Middle frontal gyrus (tissue), 1 donor: ENCODE measurements around the gene CFAP92.
"Not testable (repeated sequence)": the region's sequence is repeated elsewhere in the genome, so short reads cannot be mapped to it uniquely, and the experiment has no call there.

Experiments used
- DNase-seq: peaks from one replicate; pipeline ENCODE4 v3.0.0-alpha.2; 2015; ENCODE audit warnings: low spot score; ENCODE audit errors: extremely low spot score

Gene CFAP92

DNA sequence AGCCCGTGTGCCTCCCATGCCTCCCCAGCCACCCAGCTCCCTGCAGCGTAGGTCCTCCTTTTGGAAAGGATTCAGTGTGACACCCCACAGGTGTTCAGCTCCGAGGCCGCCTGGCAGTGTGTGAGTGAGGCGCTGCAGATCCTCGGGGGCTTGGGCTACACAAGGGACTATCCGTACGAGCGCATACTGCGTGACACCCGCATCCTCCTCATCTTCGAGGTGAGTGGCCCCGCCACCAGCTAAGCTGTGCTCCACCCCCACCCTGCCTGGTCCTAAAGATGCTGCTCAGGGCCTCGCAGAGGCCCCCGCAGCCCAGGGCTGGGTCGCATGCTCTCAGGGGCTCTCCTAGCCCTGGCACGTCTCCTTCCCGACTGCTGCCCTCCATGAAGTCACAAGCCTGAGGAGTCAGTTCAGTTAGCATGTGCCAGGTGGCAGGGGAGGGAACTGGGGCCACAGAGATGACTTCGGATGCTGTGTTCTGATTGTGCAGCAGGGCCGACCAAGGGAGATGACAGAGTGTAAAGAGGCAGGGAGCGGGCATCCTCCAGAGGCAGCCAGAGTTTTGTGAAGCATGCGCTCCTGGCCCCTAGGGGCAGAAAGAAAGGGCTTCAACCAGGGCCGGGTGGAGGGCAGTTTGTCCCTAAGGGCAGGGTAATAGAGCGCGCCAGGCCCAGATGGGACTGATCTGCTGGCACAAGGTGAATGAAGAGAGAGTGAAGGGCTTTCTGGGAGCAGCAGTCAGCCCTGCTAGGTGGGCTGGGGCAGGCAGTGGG is 87.7 kb downstream of the CFAP92 start:
- no peak for DNase-seq

DNA sequence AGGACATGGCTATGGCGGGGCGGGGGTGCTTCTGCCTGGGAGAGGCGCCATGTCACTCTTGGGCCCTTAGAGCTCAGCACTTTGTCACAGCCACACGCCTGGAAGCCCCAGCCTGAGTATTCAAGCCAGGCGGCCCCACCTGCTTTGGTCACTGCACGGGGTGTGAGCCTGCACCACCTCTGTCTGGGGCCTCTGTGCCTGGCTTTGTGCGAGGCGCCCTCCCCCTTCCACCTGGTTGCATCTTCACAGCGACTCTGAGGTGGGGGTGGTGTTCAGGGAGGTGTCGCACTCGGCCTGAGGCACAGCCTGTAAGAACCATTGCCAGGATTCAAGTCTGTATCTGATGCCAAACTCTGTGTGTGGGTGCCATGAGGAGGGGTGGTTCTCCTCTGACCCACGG is 90.4 kb downstream of the CFAP92 start:
- DNase-seq, result no peak

DNA sequence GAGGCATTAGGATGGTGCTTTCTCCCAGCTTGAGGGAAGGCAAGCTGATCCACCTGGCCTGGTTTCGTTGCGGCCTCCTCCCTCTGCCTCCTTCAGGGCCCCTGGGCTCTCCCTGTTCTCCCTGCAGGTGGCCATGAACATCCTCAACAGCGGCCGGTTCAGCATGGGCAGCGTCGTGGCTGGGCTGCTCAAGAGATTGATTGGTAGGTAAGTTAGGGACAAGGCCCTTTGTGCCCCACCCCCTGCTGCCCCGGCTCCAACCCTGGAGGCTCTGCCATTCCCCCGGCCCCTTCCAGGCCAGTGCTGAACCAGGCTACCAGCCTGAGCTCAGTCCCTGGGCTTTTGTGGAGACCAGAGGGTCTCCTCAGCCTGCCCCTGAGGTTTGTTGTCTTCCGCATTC is 91.5 kb downstream of the CFAP92 start:
- DNase-seq, result no peak

DNA sequence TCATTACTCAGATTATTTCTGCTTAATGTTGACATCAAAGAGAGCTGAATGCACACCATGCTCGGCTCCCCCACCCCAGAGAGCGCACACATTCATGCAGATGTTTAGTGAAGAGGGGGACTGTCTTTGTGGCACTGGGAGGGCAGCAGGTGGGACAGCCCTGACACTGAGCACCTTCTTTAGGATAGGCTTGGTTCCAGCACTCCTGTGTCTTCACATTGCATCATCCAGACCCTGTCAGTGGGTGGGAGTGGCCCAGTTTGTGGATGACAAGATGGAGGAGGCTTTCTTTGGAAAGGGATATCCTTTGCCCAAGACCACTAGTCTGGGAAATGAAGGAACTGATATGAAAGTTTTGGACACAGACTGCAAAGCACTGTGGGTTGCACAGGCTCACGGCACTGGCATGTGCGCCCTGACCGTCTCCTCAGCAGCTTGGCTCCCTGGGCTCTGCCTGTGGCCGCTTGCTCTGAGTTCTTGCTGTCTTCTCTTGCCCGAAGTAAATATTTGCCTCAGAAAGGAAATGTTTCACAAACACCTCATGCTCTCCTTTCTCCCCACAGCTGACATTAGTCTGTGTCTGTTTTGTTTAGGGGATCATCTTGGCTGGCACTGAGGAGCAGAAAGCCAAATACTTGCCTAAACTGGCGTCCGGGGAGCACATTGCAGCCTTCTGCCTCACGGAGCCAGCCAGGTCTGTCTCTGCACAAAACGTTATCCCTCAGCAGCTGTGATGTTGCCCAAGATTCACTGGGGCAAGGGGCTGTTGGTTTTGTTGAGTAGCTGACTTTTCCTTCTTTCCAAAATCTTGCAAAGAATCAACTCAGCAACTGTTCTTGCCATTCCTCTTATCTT is 97.8 kb downstream of the CFAP92 start:
- DNase-seq, result no peak

DNA sequence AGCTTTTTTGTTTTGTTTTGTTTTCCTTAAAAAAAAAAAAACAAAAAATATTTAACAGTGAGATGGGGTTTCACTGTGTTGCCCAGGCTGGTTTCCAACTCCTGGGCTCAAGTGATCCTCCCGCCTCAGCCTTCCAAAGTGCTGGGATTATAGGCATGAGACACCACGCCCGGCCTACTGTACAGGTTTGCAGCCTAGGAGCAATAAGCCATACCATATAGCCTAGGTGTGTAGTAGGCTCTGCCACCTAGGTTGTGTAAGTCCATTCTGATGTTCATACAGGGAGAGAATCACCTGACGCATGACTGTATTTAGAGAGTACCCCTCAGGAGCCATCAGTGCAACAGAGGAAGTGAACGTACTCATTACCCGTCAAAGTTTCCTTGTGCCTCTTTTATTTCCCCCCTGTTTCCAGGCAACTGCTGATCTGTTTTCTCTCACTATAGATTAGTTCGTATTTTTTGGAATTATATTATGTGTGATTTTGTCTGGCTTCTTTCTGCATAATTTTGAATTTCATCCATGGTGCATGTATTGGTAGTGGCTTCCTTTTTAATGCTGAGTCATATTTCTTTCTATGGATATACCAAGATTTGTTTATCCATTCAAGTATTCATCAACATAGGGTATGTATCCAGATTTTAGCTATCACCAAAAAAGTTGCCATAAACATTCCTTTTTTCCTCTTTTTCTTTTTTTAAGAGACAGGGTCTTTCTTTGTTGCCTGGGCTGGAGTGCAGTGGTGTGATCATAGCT is 104.6 kb downstream of the CFAP92 start:
- no peak for DNase-seq

DNA sequence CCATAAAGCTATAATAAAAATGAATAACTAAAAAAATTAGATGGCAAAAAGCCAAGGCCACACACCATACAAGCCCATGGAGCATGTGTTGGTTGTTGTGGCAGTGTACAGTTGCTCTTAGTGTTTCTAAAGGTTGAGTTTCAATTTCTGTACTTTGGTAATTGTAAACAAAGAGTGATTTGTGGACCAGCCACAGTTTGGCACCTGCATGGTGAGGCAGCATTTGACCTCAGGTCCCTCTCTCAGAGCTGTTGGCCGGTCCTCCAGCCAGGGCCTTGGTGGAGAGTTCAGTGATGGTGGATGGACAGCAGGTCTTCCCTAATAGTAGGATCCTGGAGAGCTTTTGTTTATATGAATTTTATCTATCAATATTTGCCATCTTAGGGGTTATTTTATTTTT is 108.9 kb downstream of the CFAP92 start:
- DNase-seq, result no peak

DNA sequence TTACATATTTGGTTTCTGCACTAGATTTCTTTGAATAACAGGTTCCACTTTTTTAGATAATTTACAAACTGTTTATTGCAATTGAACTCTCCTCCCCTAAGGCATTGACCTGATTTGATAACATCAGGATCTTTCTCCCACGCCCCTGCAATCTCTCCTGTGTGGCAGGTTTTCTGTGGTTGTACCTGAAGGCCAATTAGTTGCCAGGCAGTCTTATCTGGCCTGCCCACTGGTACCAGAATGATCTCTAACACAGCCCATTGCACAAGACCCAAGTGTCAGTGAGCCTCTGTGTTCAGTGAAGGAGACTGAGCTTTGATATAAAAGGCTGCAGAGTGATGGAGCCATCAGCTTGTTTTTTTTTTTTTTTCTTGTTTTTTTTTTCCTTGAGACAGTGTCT is 111.2 kb downstream of the CFAP92 start:
- DNase-seq, result no peak

DNA sequence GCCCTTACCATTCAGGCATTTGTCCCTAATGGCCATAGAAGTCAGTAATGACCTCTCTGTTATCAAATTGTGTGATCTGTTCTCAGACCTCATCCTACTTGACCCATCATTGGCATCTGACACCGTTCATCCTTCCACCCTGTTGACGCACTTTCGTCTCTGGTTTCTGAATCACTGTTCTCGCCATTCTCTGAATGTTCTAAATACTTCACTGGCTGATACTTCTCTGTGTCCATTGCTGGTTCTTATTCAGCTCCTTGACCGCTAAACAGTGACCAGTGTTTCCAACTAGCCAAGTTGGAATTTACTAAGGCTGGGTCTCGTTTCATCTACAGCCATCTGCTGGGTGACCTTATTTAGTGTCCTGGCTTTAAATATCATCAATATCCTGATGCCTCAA is 112.3 kb downstream of the CFAP92 start:
- no peak for DNase-seq

DNA sequence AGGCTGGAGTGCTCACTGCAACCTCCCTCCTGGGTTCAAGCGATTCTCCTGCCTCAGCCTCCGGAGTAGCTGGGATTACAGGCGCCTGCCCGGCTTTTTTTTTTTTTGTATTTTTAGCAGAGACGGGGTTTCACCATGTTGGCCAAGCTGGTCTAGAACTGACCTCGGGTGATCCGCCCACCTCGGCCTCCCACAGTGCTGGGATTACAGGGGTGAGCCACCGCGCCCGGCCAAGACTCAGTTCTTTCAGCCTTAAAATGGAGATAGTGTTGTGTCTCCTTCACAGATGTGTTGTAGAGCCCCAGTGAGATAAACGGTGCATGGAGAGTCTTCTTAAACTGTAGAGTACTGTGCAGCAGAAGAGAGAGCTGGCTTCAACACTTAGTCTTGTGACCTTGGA is 113.4 kb downstream of the CFAP92 start:
- not testable (repeated sequence) for DNase-seq

DNA sequence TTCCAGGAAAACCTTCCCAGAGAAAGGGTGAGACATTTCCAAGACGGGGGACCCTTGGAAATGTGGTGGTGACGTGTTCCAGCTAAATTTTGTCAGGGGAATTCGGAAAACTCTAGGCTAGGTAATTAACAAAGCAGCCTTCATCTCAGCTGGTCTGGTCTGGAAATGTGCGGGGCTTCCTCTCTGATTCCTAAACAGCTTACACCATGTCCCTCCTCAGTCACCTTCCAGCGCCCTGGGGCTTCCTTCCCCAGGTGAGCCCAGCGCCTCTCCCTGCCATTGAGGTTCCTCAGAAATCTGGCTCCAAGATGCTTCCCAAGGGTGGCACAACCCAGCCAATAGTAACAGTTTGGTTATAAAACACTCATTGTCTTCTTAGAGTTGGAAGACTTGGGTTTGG is 113.9 kb downstream of the CFAP92 start:
- DNase-seq, result no peak

DNA sequence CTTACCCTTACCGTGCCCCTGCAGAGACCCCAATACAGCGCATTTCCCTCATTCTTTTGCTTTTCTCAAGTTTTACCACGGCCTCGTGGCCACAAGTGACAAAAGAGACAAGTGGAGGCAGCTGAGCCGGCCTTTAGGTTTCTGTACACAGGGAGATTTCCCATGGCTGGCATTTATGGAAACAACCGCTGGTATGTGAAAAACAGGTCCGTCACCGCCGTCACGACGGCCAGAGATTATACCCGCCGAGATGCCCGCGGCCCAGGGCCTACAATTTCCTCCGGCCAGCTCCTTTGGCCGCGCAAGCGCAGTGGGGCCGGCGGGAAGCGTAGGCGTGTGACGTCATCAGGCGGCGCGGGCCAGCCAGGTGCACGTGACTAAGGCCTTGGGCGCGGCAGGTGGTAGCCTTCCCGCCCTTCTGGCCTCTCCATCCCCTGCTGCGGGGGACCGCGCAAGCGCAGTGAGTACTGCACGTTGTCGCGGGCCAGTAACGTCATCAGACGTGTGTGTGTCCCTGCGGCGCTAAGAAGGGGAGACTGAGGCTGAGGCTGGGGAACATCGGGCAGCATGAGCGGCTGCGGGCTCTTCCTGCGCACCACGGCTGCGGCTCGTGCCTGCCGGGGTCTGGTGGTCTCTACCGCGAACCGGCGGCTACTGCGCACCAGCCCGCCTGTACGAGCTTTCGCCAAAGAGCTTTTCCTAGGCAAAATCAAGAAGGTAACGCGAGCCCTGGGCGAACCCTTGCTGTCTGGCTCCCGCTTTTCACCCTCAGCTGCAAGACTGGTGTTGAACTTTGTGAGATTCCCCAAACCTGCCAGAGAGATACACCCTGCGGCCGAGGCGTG is 114.5 kb downstream of the CFAP92 start, which contains the start of gene ACAD9:
TSS of gene ACAD9 (plus strand) at position 496 of the 845 bp plus-strand sequence. CDS start at position 568, 72 bp downstream.
- peak; percentile 95 for DNase-seq

DNA sequence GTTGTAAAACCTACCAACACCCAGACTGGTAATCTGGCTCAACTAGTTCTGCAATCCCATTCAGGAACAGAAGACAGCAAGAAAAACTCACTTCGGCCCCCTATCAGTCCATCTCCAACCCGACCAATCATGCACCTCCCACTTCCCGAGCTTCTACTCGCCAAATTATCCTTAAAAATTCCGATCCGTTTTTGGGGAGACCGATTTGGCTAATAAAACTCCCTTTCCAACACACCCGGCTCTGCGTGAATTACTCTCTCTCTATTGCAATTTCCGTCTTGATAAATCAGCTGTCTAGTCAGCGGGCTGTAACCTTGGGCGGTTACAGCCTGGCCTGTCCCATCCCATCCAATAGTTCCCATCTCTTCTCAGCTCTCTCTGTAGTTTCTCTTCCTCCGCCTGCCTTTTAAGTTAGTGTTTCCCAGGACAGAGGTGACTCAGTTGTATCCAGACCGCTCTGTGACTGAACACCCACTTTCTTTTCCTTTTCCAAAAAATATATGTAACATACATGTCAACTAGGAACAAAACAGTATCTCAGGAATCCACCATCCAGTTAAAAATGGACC is 115.2 kb downstream of the CFAP92 start:
- no peak for DNase-seq

DNA sequence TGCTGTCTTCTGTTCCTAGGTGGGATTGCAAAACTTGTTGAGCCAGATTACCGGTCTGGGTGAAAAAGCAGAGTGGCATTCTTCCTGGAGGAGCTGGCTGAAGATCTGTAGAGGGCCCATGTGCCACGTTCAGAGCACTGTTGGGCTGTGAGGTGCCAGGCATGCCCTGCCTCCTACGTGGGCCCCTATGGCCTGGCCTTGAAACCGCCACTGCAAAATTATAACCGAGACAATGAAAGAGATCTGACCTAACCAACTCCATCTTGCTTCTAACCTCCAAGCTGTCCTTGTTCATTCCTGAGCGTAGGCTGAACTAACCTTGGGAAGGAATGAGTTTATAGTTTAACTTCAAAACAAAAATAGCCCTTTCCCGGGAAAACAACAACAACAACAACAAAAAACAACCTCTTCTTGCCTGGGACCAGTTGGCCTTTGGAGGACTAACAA is 115.8 kb downstream of the CFAP92 start:
- DNase-seq, result no peak

DNA sequence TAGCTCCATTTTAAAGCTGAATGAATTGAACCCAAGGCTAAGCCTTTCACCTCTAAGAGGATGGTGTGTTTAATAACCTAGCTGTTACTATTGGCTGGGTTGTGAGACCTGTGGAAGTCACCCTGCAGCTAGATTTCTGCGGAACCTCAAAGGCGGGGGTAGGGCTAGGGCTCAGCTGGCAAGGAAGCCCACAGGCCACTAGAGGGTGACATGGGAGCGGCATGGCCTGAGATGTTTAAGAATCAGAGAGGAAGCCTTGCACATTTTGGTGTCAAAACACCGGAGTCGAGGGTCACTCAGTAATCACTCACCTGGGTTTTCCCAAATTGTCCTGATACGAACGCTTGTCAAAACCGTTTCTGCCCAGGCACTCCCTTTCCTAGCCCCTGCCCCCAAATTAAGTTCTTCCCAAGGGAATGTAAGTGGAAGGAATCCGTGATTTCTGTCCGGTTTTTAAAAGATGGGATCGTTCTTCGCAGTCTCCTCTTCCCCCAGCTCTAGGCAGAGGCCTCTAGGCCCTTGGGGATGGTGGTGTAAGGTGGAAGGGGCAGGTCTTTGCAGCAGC is 118.2 kb downstream of the CFAP92 start:
- DNase-seq, result no peak

DNA sequence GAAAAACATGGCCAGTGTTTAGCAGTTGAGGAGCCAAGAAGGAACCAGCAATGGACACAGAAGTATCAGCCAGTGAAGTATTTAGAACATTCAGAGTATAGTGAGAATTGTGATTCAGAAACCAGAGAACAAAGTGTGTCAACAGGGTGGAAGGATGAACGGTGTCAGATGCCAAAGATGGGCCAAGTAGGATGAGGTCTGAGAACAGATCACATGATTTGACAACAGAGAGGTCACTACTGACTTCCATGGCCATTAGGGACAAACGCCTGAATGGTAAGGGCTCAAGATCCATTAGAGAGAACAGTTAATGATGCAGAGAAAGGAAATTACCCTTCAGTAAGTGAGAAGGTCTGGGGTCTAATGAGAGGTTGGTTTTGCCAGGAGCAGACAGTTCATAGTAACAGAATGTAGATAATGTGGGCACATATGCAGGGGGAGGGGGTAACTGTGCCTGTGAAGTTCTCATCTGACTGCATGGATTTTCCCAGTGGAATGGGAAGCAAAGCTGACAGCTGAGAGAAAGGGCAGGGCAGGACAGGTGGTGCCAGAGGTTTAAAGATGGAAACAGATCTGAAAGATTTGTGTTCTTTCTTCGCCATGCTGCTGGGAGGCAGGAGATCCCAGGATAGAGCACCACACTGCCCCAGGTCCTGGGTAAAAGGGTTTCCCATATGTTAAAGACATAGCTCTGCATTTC is 119.2 kb downstream of the CFAP92 start:
- DNase-seq, result no peak

DNA sequence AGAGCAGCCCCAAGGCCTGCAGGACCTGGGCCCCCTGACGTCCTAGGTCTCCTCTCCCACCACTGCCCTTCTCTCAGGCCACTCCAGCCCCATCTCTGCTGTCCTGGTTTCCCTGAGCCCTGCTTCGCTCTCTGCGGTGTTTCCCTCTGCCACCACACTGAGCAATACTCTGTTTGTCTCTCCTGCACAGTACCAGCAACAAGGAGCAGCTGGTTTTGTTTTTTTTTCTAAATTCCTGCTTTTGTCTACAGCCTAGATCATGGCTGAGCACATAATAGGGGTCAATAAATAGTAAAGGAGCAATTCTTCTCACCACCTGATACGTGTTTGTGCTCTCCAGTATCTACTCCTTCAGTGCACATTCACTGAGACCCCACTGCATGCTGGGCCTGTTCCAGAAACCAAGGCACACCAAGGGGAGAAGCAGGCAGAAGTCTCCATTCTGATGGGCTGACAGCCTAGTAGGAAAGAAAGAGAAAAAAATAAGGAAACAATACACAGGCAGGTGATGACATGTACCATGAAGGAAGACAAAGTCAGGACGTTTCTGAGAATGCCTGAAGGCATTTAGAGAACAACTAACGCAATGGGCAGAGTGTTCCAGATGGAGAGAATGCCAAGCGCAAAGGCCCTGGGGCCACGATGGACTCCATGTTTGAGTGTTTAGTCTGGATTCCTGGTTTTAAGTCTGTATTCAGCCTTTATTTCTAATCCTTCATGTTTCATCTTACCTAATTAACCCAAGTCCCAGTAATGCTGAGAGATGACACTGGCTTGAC is 120.4 kb downstream of the CFAP92 start:
- DNase-seq, result no peak

DNA sequence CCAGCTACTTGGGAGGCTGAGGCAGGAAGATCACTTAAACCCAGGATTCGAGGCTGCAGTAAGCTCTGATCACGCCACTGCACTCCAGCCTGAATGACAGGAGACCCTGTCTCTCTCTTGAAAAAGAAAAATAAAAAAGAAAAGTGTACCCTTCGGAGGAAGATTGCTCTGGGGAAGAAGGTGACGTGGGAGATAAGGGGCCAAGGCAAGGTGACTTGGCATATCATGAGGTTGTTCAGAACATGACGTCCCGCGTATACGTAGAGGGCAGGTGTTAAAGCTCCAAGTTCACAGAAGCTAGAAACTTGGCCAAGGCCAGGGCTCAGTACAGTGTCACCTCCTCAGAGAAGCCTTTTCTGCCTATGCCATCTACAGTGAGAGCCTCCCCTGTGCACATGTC is 121.1 kb downstream of the CFAP92 start:
- DNase-seq, result no peak

DNA sequence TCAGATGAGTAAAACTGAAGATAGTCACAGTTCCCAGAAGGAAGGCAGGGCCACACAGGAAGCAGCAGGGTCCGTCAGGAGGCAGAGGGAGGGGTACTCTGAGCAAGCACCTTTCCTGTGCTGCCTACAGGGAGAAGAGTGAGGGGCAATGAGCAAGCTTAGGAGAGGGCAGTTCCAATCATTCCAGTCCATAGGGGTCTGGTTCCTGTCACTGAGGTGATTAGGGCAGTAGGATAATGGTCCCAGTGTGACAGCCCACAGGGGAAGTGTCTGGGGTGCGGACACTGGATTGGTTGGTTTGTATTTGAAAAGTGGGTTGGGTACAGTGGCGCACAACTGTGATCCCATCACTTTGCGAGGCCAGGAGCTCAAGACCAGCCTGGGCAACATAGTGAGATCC is 121.6 kb downstream of the CFAP92 start:
- no peak for DNase-seq

DNA sequence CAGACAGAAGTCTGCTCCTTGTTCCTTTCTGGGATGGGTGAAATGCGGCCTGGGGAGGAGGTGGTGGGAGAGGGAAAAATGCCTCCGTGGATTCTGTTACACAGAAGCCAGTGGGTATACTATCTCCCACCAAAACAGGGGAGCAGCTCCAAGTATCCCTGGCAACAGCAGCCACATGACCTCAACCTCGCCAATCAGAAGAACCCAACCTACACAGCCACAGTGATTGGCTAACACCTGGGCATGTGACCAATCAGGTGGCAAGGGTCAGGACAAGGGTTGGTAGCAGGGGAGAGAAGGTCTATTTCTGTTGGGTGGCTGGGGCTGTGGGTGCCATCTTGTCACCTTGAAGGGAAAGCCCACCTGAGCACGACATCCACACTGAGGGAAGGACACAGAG is 123.5 kb downstream of the CFAP92 start:
- DNase-seq, result no peak
